GM10266 (cell line): Measurements from ENCODE around the gene WIF1.
A peak's percentile ranks its signal among the peaks of the same experiment; 100 is the strongest.

Experiments used
- DNase-seq: peaks from one replicate; pipeline ENCODE4 v3.0.0; 2012; ENCODE audit errors: extremely low spot score
- TF ChIP-seq, protein P1 (sequence below): IDR thresholded peaks from 2 replicates; pipeline ENCODE4 v1.5.1; 2012; ENCODE audit warnings: mild to moderate bottlenecking, low read depth; ENCODE audit not compliant: control insufficient read depth, insufficient read depth; ENCODE audit errors: missing control alignments

The WIF1 gene

DNA sequence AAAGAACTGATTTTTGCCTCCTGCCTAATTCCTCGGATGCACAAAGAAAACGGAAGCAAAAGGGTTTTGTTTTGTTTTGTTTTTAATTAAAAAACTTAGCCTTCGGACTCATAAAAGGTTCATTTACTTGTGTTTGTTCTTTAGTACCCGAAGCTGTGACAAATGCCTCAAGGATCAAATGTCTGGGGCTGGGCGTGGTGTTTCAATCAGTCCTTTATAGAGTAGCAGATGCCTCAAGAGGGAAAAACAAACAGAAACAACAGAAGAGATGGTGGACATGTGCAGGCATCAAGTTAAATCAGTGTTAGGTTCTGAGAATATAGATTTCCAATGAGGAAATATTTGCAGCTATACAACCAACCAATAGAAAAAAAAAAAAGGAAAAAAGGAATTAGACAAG lies 1.6 kb upstream of the WIF1 start:
- TF ChIP-seq, protein P1, sequence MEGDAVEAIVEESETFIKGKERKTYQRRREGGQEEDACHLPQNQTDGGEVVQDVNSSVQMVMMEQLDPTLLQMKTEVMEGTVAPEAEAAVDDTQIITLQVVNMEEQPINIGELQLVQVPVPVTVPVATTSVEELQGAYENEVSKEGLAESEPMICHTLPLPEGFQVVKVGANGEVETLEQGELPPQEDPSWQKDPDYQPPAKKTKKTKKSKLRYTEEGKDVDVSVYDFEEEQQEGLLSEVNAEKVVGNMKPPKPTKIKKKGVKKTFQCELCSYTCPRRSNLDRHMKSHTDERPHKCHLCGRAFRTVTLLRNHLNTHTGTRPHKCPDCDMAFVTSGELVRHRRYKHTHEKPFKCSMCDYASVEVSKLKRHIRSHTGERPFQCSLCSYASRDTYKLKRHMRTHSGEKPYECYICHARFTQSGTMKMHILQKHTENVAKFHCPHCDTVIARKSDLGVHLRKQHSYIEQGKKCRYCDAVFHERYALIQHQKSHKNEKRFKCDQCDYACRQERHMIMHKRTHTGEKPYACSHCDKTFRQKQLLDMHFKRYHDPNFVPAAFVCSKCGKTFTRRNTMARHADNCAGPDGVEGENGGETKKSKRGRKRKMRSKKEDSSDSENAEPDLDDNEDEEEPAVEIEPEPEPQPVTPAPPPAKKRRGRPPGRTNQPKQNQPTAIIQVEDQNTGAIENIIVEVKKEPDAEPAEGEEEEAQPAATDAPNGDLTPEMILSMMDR: no peak
- DNase-seq: no peak

DNA sequence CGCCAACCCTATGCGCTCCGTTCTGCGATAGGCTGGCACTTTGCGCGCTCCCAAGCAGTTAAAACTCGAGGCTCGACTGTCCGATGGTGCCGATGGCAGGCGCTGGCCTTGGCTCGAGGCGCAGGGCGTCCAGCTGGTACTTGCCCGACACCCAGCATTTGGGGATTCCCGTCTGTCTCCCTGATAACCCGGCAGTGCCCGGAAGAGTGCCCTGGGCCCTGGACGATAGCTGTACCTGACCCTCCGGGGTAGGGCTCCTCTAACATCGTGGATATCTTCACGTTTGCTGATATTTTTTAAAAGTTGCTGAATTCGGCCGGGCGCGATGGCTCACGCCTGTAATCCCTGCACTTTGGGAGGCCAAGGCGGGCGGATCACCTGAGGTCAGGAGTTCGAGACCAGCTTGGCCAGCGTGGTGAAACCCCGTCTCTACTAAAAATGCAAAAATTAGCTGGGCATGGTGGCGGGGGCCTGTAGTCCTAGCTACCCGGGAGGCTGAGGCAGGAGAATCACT lies 908 bp upstream of the WIF1 start:
- TF ChIP-seq, protein P1: no peak
- no peak for DNase-seq

DNA sequence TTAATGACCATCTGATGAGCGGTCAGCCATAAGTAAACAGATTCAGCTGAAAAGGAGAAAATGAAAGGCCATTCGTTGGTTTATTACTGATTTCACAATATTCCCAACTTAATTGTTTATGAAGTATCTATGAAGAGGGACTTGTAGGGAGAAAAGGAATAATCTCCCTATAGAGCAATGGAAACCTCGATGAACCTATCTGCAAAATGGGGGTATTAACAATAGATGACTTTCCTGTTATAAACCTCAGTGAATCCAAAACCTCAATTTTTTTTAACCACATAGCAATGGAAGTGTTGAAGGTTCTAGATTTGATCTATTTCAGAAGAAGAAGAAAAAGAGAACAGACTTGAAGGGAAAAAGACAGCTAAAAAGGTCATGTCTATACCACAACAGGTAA lies 2.0 kb downstream of the WIF1 start:
- no peak for DNase-seq
- TF ChIP-seq, protein P1: no peak

DNA sequence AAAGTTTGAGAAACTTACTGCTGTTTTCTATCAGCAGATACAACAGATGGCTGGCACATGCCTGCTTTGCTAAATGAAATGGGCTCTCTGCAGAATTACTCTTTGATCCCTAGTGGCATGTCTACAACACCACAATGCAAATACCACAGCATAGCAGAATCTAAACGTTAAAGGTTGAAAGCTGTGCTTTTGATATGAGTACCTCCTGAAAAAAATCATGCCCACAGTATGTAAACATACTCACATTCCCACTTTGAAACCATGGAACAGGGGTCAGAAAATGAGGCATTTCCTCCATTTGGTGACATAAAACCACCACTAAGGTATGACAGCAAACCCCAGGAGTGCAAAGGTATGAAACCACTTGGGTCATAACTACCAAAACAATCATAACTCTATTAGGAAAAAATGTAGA lies 7.5 kb downstream of the WIF1 start:
- TF ChIP-seq, protein P1: no peak
- no peak for DNase-seq

DNA sequence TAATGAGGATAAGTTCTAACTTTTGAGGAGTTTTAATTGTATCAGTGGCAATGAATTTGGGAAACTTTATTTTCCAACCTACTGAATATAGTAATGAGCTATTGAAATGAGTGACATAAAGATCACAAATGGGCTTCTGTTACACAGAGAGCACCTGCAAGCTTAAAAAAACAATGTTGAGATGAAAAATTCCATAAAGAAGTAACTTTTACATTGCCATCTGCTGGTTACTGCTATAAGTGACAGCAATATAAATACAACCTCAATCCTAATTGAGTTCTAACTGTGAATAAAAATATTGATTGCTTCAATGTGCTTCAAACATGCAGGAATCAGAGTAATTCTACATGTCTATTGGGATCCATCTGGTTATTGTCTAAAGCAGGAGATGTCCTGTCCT lies 14.2 kb downstream of the WIF1 start:
- TF ChIP-seq, protein P1: peak; percentile 31

DNA sequence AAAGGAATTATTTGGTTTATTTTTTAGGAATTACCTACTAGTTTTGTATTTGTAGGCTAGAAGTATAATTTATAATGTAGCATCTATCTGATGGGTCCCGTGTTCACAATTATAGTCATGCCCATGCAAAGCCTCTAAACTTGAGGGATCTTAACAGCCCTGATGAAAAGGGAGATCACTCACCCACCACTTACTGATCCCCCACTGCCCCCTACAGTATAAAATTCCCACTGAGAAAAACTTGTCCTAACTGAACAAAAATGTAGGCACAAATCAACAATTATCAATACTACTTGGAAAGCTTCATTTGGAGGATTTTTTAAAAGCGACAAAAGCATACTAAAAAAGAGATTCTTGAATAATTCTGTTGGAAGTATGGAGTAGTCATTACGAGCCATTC lies 21.0 kb downstream of the WIF1 start:
- TF ChIP-seq, protein P1: no peak
- DNase-seq: no peak

More for the DNA sequence above, 14.2 kb downstream of the WIF1 start:
- DNase-seq: peak; percentile 14

DNA sequence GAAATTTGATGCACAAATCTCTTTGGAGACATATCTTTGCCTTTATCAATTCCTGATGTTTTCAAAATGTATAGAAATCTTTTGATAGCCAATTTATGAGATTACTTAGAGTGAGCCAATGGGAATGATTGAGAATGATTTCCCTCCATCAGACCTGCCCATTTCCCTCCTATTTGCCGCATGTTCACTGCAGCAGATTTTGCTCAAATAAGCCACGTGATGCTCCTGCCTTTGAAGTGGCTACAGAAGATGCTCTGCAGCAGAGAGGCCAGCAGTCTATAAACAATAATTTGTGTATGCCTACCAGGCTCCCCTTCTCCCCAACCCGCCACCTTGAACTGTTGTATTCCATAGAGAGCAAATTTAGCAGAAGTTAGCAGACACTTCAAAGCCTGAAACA lies 21.9 kb downstream of the WIF1 start:
- TF ChIP-seq, protein P1: no peak
- no peak for DNase-seq

DNA sequence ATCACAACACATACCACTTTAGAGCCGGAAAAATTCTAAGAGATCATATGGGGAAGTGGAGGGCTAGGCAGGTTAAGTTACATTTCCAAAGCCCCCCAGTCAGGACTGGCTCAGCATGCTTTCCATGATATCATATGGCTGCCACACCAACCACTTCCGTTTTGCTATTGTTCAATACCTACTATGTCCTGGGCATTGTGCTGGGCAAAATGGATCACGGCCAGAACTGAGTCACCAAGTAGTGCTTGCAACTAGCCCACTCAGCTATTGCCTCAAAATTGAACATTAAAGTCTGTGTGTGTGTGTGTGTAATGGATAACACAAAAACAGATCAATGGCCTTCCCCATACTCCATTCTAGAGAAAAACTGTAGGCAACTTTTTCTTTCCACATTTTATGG lies 22.7 kb downstream of the WIF1 start:
- DNase-seq: no peak
- TF ChIP-seq, protein P1: no peak
